H1 (cell line): ENCODE measurements around the gene DDC. TPM values are rescaled to one million over a fixed set of nuclear protein-coding genes. Genes with fewer than 3 reads are reported as not detected.

Experiments used
- CTCF ChIA-PET: fragments of 300-600 bp; sonication (Branson Sonifier 250); formaldehyde crosslinking; loops from one replicate; lab custom pipeline; 2021; ENCODE audit not compliant: partially characterized antibody; lab: Charles Lee
- POLR2A ChIA-PET: fragments of 300-600 bp; sonication (Branson Sonifier 250); formaldehyde crosslinking; loops from one replicate; lab custom pipeline; 2021; ENCODE audit warnings: inconsistent platforms; ENCODE audit not compliant: partially characterized antibody; lab: Charles Lee
- DNase-seq, 2 experiments: peaks; one replicate each; pipeline versions ENCODE4 v3.0.0 to v3.0.0-alpha.2; 2010 to 2022; ENCODE audit warnings: low spot score in 2 of 2, low read depth in 1 of 2, mixed read lengths in 1 of 2
- FAIRE-seq: peaks from 2 replicates; lab custom pipeline; 2011; peaks lifted over from hg19 to GRCh38; lab: Jason Lieb, UNC
- H2AFZ ChIP-seq: 2 replicates; pipeline ENCODE4 v1.8.1; 2012; ENCODE audit warnings: low read length, inconsistent platforms
- H2AK5ac ChIP-seq: 2 replicates; pipeline ENCODE4 v1.6.1; 2013; ENCODE audit warnings: low read depth, low read length
- H2BK120ac ChIP-seq: replicated peaks from 2 replicates; pipeline ENCODE3; 2013; ENCODE audit warnings: low read depth, low read length, inconsistent platforms
- H2BK12ac ChIP-seq: 2 replicates; pipeline ENCODE4 v1.6.1; 2013; ENCODE audit warnings: low read depth, low read length
- H2BK15ac ChIP-seq: 2 replicates; pipeline ENCODE4 v1.6.1; 2013; ENCODE audit warnings: low read length
- H2BK20ac ChIP-seq: 2 replicates; pipeline ENCODE4 v1.6.1; 2013; ENCODE audit warnings: low read length
- H2BK5ac ChIP-seq: 2 replicates; pipeline ENCODE4 v1.6.1; 2013; ENCODE audit warnings: low read depth, low read length
- H3K14ac ChIP-seq: 2 replicates; pipeline ENCODE4 v1.6.1; 2013; ENCODE audit warnings: inconsistent platforms; ENCODE audit not compliant: insufficient read length
- H3K18ac ChIP-seq: 2 replicates; pipeline ENCODE4 v1.6.1; 2013; ENCODE audit warnings: low read length; ENCODE audit errors: extremely low read depth
- H3K23ac ChIP-seq: 2 replicates; pipeline ENCODE4 v1.6.1; 2013; ENCODE audit warnings: inconsistent platforms; ENCODE audit not compliant: insufficient read length
- H3K23me2 ChIP-seq: 2 replicates; pipeline ENCODE4 v1.6.1; 2013; ENCODE audit warnings: low read depth, low read length
- H3K27ac ChIP-seq: 2 replicates; pipeline ENCODE4 v1.6.1; 2011; ENCODE audit warnings: low read depth, low read length, inconsistent platforms
- H3K27me3 ChIP-seq, 4 experiments: replicated peaks in 1 of 4; 1 replicate in 1 of 4; 2 replicates in 3 of 4; pipeline versions ENCODE4 v1.6.1 to v1.8.1; 2011 to 2013; ENCODE audit warnings: low read length in 3 of 4, mild to moderate bottlenecking in 3 of 4, inconsistent platforms in 2 of 4, mixed read lengths in 2 of 4, moderate library complexity in 1 of 4; ENCODE audit not compliant: control insufficient read depth in 3 of 4, insufficient read depth in 3 of 4; ENCODE audit errors: extremely low read depth in 1 of 4
- H3K36me3 ChIP-seq, 4 experiments: 2 replicates each; pipeline versions ENCODE4 v1.6.1 to v1.8.1; 2011 to 2013; ENCODE audit warnings: mild to moderate bottlenecking in 4 of 4, low read length in 3 of 4, moderate library complexity in 2 of 4, control low read depth in 1 of 4, inconsistent platforms in 1 of 4; ENCODE audit not compliant: insufficient read depth in 4 of 4, control insufficient read depth in 2 of 4
- H3K4ac ChIP-seq: replicated peaks from 2 replicates; pipeline ENCODE3; 2013; ENCODE audit warnings: low read length, low read depth, mixed read lengths, inconsistent platforms; ENCODE audit not compliant: insufficient read length
- H3K4me1 ChIP-seq, 4 experiments: replicated peaks in 1 of 4; 1 replicate in 1 of 4; 2 replicates in 3 of 4; pipeline versions ENCODE4 v1.6.1 to v1.8.1; 2011 to 2013; ENCODE audit warnings: low read length in 3 of 4, inconsistent platforms in 2 of 4, mixed read lengths in 1 of 4; ENCODE audit not compliant: insufficient read depth in 4 of 4, control insufficient read depth in 3 of 4
- H3K4me2 ChIP-seq, 2 experiments: 2 replicates each; pipeline versions ENCODE4 v1.6.1 to v1.8.1; 2011 to 2013; ENCODE audit warnings: low read depth in 2 of 2, low read length in 2 of 2, control low read depth in 1 of 2, inconsistent platforms in 1 of 2, mild to moderate bottlenecking in 1 of 2; ENCODE audit not compliant: insufficient read depth in 1 of 2
- H3K4me3 ChIP-seq, 4 experiments: fragments of 200-600, 300-600 bp in 1 of 4; sonication (generic), shearing (Covaris generic), sonication (Bioruptor Twin) in 1 of 4; 2 replicates each; pipeline versions ENCODE4 v1.5.1 to v1.8.1; 2011 to 2016; ENCODE audit warnings: low read length in 4 of 4, low read depth in 3 of 4, control low read depth in 2 of 4, inconsistent platforms in 2 of 4, mild to moderate bottlenecking in 2 of 4, mixed read lengths in 1 of 4, moderate library complexity in 1 of 4; ENCODE audit not compliant: insufficient read depth in 2 of 4; ENCODE audit errors: extremely low read depth in 1 of 4
- H3K56ac ChIP-seq: replicated peaks from 2 replicates; pipeline ENCODE3; 2013; ENCODE audit warnings: low read depth, mild to moderate bottlenecking, mixed read lengths, low read length, inconsistent platforms; ENCODE audit not compliant: insufficient read length
- H3K79me1 ChIP-seq: 2 replicates; pipeline ENCODE4 v1.6.1; 2013; ENCODE audit warnings: low read depth, low read length, control low read depth
- H3K79me2 ChIP-seq, 2 experiments: 2 replicates each; pipeline versions ENCODE4 v1.6.1 to v1.8.1; 2012 to 2013; ENCODE audit warnings: low read length in 2 of 2, mild to moderate bottlenecking in 2 of 2, inconsistent platforms in 1 of 2; ENCODE audit not compliant: insufficient read depth in 2 of 2, control insufficient read depth in 1 of 2
- H3K9ac ChIP-seq, 4 experiments: replicated peaks in 1 of 4; 1 replicate in 1 of 4; 2 replicates in 3 of 4; pipeline versions ENCODE4 v1.6.1 to v1.8.1; 2011 to 2013; ENCODE audit warnings: low read depth in 3 of 4, low read length in 3 of 4, control low read depth in 2 of 4, mild to moderate bottlenecking in 2 of 4, moderate library complexity in 2 of 4, inconsistent platforms in 1 of 4; ENCODE audit errors: extremely low read depth in 1 of 4
- H3K9me3 ChIP-seq, 2 experiments: 2 replicates each; pipeline versions ENCODE4 v1.6.1 to v1.8.1; 2012 to 2013; ENCODE audit warnings: mild to moderate bottlenecking in 2 of 2, moderate library complexity in 2 of 2, control low read depth in 1 of 2, inconsistent platforms in 1 of 2, low read depth in 1 of 2, low read length in 1 of 2, mixed read lengths in 1 of 2; ENCODE audit not compliant: insufficient read depth in 2 of 2
- H4K20me1 ChIP-seq, 2 experiments: replicated peaks in 1 of 2; 2 replicates each; pipeline versions ENCODE3 to v1.8.1; 2011 to 2013; ENCODE audit warnings: inconsistent platforms in 2 of 2, low read length in 2 of 2, mild to moderate bottlenecking in 1 of 2; ENCODE audit not compliant: insufficient read depth in 2 of 2, control insufficient read depth in 1 of 2
- H4K5ac ChIP-seq: 2 replicates; pipeline ENCODE4 v1.6.1; 2013; ENCODE audit warnings: low read length, low read depth, mixed read lengths, inconsistent platforms; ENCODE audit not compliant: insufficient read length
- H4K8ac ChIP-seq: 2 replicates; pipeline ENCODE4 v1.8.0; 2013; ENCODE audit warnings: mild to moderate bottlenecking, moderate library complexity, low read length, inconsistent platforms; ENCODE audit not compliant: insufficient read depth; ENCODE audit errors: extremely low read depth
- H4K91ac ChIP-seq: replicated peaks from 2 replicates; pipeline ENCODE3; 2013; ENCODE audit warnings: low read length, mixed read lengths, inconsistent platforms; ENCODE audit not compliant: insufficient read length
- BACH1 ChIP-seq: IDR thresholded peaks from 2 replicates; pipeline ENCODE4 v1.6.1; 2012; ENCODE audit warnings: low read length, improper control_type of control experiment
- BRCA1 ChIP-seq: IDR thresholded peaks from 2 replicates; pipeline ENCODE4 v1.6.1; 2012; ENCODE audit warnings: low read depth, low read length, improper control_type of control experiment
- NANOG ChIP-seq: IDR thresholded peaks from 2 replicates; pipeline ENCODE4 v1.6.1; 2011; ENCODE audit warnings: low read length, low read depth, mild to moderate bottlenecking, inconsistent platforms; ENCODE audit not compliant: insufficient read depth, poor library complexity, severe bottlenecking
- RNF2 ChIP-seq: fragments of 200-900, 300-1000 bp; sonication (generic); IDR thresholded peaks from 2 replicates; pipeline ENCODE4 v1.7.1; 2016; ENCODE audit warnings: borderline replicate concordance, low read depth, mild to moderate bottlenecking, antibody characterized with exemption, low read length; ENCODE audit not compliant: poor library complexity, severe bottlenecking; ENCODE audit errors: missing control alignments
- SAP30 ChIP-seq: fragments of 300-600 bp; sonication (generic); IDR thresholded peaks from 2 replicates; pipeline ENCODE4 v1.7.1; 2012; ENCODE audit warnings: low read length, moderate library complexity, mild to moderate bottlenecking, inconsistent platforms; ENCODE audit not compliant: insufficient read depth, insufficient replicate concordance
- SP4 ChIP-seq: IDR thresholded peaks from 2 replicates; pipeline ENCODE4 v1.6.1; 2012; ENCODE audit warnings: low read length, inconsistent platforms
- WGBS, 2 experiments: shearing (Covaris generic) in 1 of 2; methylation state at CpG; one replicate each; pipeline versions ENCODE4 v1.1.6 to v1.1.7; 2013 to 2015; ENCODE audit warnings: low lambda C conversion rate in 2 of 2, mixed read lengths in 2 of 2, inconsistent platforms in 1 of 2, low coverage in 1 of 2, missing lambda C conversion rate in 1 of 2; ENCODE audit not compliant: insufficient replicate concordance in 2 of 2, insufficient coverage in 1 of 2, insufficient read length in 1 of 2; ENCODE audit errors: extremely low coverage in 1 of 2, missing lambda C conversion rate in 1 of 2; 5-methylcytosine and 5-hydroxymethylcytosine counted together
- polyA plus RNA-seq, 7 experiments: library from polyadenylated mRNA; depleted of rRNA in 3 of 7; stranded (reverse) in 5 of 7; unstranded in 2 of 7; fragments of >200 nt in 5 of 7; fragments of 200-250 nt in 2 of 7; gene quantifications; 1 replicate in 5 of 7; 2 replicates in 1 of 7; 4 replicates in 1 of 7; pipeline versions ENCODE4 v1.2.1 to v1.2.3, GENCODE V29; 2011 to 2013; ENCODE audit warnings: missing spikeins in 2 of 7, mixed read lengths in 2 of 7
- total RNA-seq: library from RNA; stranded (reverse); fragmentation: NEBNext Ultra II Directional; extraction: Animal tissue kit (Norgen Biotek cat#: 25700); gene quantifications from 2 replicates; pipeline ENCODE4 v1.2.1, GENCODE V29; 2021

Gene DDC
- total and polyA plus RNA-seq, 2 of the 8 experiments (the other 6 are each of a cell fraction or from before 2014, with no cell fraction given), result 0.05 TPM; not detected in 1

DNA sequence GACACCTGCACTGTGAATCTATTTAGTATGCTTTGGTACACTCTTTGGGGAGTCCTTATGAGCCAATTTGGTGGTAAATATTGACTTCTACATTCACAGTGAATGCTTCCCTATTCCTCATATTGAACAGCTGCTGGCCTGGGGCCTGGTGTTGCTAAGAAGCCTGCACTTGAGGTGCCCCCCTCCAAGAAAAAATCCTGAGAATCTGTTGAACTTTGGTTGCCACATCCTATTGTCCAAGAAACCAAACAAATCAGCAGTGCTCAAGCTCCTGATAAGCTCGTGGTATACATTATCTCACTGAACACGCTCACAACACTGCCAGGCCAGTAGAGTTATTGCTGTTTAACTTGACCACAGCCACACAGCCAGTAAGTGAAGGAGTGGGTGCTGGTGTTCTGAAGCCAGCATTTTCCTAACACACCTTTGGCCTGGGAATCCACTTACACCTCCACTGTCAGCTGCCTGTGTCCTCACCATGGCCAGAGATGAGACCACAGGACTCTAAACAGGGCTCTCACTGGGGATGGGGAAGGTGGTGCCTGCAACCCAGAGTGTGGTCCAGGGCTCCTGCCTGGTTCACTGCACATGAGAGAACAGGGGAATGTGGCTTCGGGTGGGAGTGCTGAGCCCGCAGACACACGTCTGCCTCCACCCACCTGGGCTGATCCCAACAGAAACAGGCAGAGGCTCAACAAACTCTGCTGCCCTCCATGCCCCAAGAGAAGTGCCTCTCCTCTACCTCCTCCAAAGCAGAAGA is 6.7 kb downstream of the DDC start:
- H3K14ac ChIP-seq, result no peak overlapping the region
- H3K4me1 ChIP-seq, result peaks cover 0 to 3% (median 1%) of the 10 kb centered on the region in 4 experiments; a peak in 4 of 7 replicates
- H2BK20ac ChIP-seq, result no peak overlapping the region
- H3K36me3 ChIP-seq, result no peaks in the 10 kb centered on the region
- H2BK5ac ChIP-seq, result no peak overlapping the region
- H3K56ac ChIP-seq, result no peak overlapping the region
- no peak overlapping the region for H3K4ac ChIP-seq
- no peak overlapping the region for H3K27ac ChIP-seq
- DNase-seq (no peak), FAIRE-seq (no peak)
- H3K79me1 ChIP-seq, result no peaks in the 10 kb centered on the region
- peaks cover 0 to 2% of the 10 kb centered on the region in 2 experiments for H4K20me1 ChIP-seq
- no peak overlapping the region for H2BK120ac ChIP-seq
- H3K9me3 ChIP-seq, result no peaks in the 10 kb centered on the region
- H4K8ac ChIP-seq, result no peak overlapping the region
- no peak overlapping the region for H3K4me3 ChIP-seq
- H3K23me2 ChIP-seq, result no peaks in the 10 kb centered on the region
- H3K9ac ChIP-seq, result peak overlapping the region in 1 of 4 experiments; percentile 38; a peak in 1 of 7 replicates
- no peak overlapping the region for H3K23ac ChIP-seq
- 87% methylated on average over 5 of the region's 5 CpGs; no CpG with 5 or more reads in 1 of the 2 experiments for WGBS, 2 experiments
- no peaks in the 10 kb centered on the region for H3K27me3 ChIP-seq
- ChIA-PET CTCF (interaction anchor here (1.4 kb wide), 1 partner anchor 90 kb away, joined by 4 read pairs; no protein-coding TSS in a partner anchor), POLR2A (no interaction called here)
- H4K5ac ChIP-seq, result no peak overlapping the region
- H2AK5ac ChIP-seq, result no peak overlapping the region
- no peaks in the 10 kb centered on the region for H3K79me2 ChIP-seq
- no peak overlapping the region for H3K18ac ChIP-seq
- H2BK15ac ChIP-seq, result no peak overlapping the region
- no peak overlapping the region for H3K4me2 ChIP-seq
- H2AFZ ChIP-seq, result no peak overlapping the region
- no peak overlapping the region for H2BK12ac ChIP-seq
- no peak overlapping the region for H4K91ac ChIP-seq
- TF ChIP-seq BRCA1 (no peak), SP4 (no peak), NANOG (no peak), SAP30 (no peak), RNF2 (no peak), BACH1 (no peak)
